Measurements from ENCODE around the gene ATP8B2. TPM values are rescaled to one million over a fixed set of nuclear protein-coding genes. Genes with fewer than 3 reads are reported as not detected.

ATP8B2 gene
- total RNA-seq, 1 experiment from 2014 or later = 50.0 TPM

DNA sequence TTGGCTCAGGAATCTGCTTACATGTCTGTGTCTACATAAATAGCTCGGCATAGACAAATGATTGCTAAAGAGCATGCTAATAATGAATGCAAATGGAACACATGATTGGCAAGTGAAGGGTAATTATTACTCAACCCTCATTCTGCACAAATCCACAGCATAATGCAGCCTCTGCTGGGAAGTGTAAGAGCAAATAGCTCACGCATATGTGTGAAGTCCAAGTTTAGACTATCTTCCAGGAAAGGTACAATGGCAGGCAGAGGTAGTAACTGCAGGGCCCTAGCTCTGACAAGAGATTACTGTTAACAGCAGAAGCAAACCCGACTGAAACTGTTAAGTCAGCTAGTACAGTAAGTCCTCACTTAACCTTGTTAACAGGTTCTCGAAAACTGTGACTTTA is 72.8 kb downstream of the ATP8B2 start:
- Mint-ChIP-seq H3K27me3 (ENCODE audit: low read depth) (peaks cover 6% of the 10 kb centered on the region; the same call in 1 of the 2 replicates), H3K9me3 (peaks cover 19% of the 10 kb centered on the region), H3K4me1 (no peaks in the 10 kb centered on the region), H3K27ac (no peak overlapping the region), H3K36me3 (peaks cover 3% of the 10 kb centered on the region; the same call in 1 of the 2 replicates), H3K4me3 (no peak overlapping the region)
- ChIA-PET CTCF (no interaction called here), POLR2A (no interaction called here)
- no peak for TF ChIP-seq ZNF281 (CRISPR knock-in tag; IDR thresholded peaks at IDR 0.05)
- no peak for TF ChIP-seq NR1H2 (CRISPR knock-in tag; IDR thresholded peaks at IDR 0.05)
- no peak for TF ChIP-seq ZNF425 (CRISPR knock-in tag; conservative IDR thresholded peaks at IDR 0.05)
- no peak for TF ChIP-seq FOXP4 (CRISPR knock-in tag; IDR thresholded peaks at IDR 0.05)
- TF ChIP-seq, protein P1, sequence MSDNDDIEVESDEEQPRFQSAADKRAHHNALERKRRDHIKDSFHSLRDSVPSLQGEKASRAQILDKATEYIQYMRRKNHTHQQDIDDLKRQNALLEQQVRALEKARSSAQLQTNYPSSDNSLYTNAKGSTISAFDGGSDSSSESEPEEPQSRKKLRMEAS (CRISPR knock-in tag; IDR thresholded peaks at IDR 0.05) = no peak
- no peak for TF ChIP-seq HMGXB4 (CRISPR knock-in tag; IDR thresholded peaks at IDR 0.05)
- TF ChIP-seq ZNF121 (CRISPR knock-in tag; IDR thresholded peaks at IDR 0.05) = no peak
- TF ChIP-seq ATF2 (CRISPR knock-in tag; IDR thresholded peaks at IDR 0.05; ENCODE audit: borderline replicate concordance, low read depth) = no peak
- no peak for TF ChIP-seq USF1 (CRISPR knock-in tag; IDR thresholded peaks at IDR 0.05)
- TF ChIP-seq ZNF416 (CRISPR knock-in tag; IDR thresholded peaks at IDR 0.05) = no peak
- TF ChIP-seq STAT6 (CRISPR knock-in tag; conservative IDR thresholded peaks at IDR 0.05; ENCODE audit: low read depth) = no peak
- no peak for DNase-seq (ENCODE audit: low spot score)
- ATAC-seq = no peak

Data from WTC11 (cell line).